Kidney (tissue), 14 donors: ENCODE results near the gene ACSF3. TPM values are rescaled to one million over a fixed set of nuclear protein-coding genes. Genes with fewer than 3 reads are reported as not detected.
A peak's percentile ranks its signal among the peaks of the same experiment; 100 is the strongest.

ENCODE experiments used
- DNase-seq, 5 donors: peaks; one replicate each; pipeline ENCODE4 v3.0.0-alpha.2; 2013 to 2020
- FAIRE-seq: peaks from 2 replicates; lab custom pipeline; 2012; peaks lifted over from hg19 to GRCh38; lab: Jason Lieb, UNC
- H3K27ac ChIP-seq, 2 donors: one replicate each; pipeline ENCODE4 v1.7.0; 2013; ENCODE audit warnings: low read depth in 2 of 2, low read length in 2 of 2, inconsistent platforms in 1 of 2
- H3K27me3 ChIP-seq: one replicate; pipeline ENCODE4 v1.7.1; 2013; ENCODE audit warnings: low read length, inconsistent platforms; ENCODE audit not compliant: control insufficient read depth, insufficient read depth
- H3K36me3 ChIP-seq, 3 donors: one replicate each; pipeline versions ENCODE4 v1.7.0 to v1.7.1; 2013; ENCODE audit warnings: low read length in 3 of 3, control low read depth in 1 of 3, inconsistent platforms in 1 of 3; ENCODE audit not compliant: insufficient read depth in 3 of 3, control insufficient read depth in 2 of 3
- H3K4me1 ChIP-seq, 3 donors: one replicate each; pipeline versions ENCODE4 v1.7.0 to v1.7.1; 2013; ENCODE audit warnings: low read length in 3 of 3, inconsistent platforms in 1 of 3, low read depth in 1 of 3; ENCODE audit not compliant: control insufficient read depth in 2 of 3, insufficient read depth in 2 of 3
- H3K4me3 ChIP-seq, 3 donors: one replicate each; pipeline versions ENCODE4 v1.7.0 to v1.8.1; 2013; ENCODE audit warnings: low read length in 3 of 3, control low read depth in 1 of 3, inconsistent platforms in 1 of 3
- H3K9ac ChIP-seq, 3 donors: one replicate each; pipeline versions ENCODE4 v1.7.0 to v1.7.1; 2013; ENCODE audit warnings: low read length in 3 of 3, control low read depth in 1 of 3, inconsistent platforms in 1 of 3
- H3K9me3 ChIP-seq, 3 donors: one replicate each; pipeline versions ENCODE4 v1.7.0 to v1.7.1; 2013; ENCODE audit warnings: low read length in 3 of 3, control low read depth in 1 of 3, inconsistent platforms in 1 of 3; ENCODE audit not compliant: control insufficient read depth in 2 of 3, insufficient read depth in 1 of 3
- CTCF ChIP-seq: IDR thresholded peaks from 3 replicates; pipeline ENCODE4 v1.5.1; 2012; ENCODE audit warnings: mild to moderate bottlenecking, moderate library complexity, borderline replicate concordance; ENCODE audit not compliant: insufficient read depth; ENCODE audit errors: extremely low read depth
- intact Hi-C: fragments of 100-400 bp; cut with DNase I; formaldehyde crosslinking; loops from one replicate; pipeline ENCODE4 v1.11.1; 2022
- polyA plus RNA-seq: library from polyadenylated mRNA; stranded (reverse); fragments of 350-450 nt; fragmentation: Illumina TruSeq; extraction: RNeasy Lipid Tissue Mini Kit (QIAGEN cat#74804); gene quantifications from one replicate; pipeline ENCODE4 v1.2.3, GENCODE V29; 2014; ENCODE audit warnings: low read depth, low replicate concordance; ENCODE audit not compliant: insufficient read depth
- total RNA-seq: library from RNA; stranded (reverse); fragmentation: NEBNext Ultra II Directional; extraction: Animal tissue kit (Norgen Biotek cat#: 25700); gene quantifications from one replicate; pipeline ENCODE4 v1.2.1, GENCODE V29; 2021
- donor health status: control.
- donor health status: control.
- donor health status: control.
- donor health status: control.
- donor health status: control.
- donor health status: DM: yes; HTN: yes; CAD: no.
- donor health status: Normal renal cell carcinoma (clear cell type).

ACSF3 gene
- total and polyA plus RNA-seq, 2 donors from 2014 or later, result 33.2 to 39.0 TPM

- Histone ChIP-seq H3K4me1 (no peaks in the 10 kb centered on the region), H3K9ac (no peak overlapping the region), H3K36me3 (no peaks in the 10 kb centered on the region), H3K27ac (no peak overlapping the region), H3K4me3 (no peak overlapping the region), H3K9me3 (no peaks in the 10 kb centered on the region), H3K27me3 (no peaks in the 10 kb centered on the region)
- TF ChIP-seq CTCF, result no peak
- intact Hi-C loops, result no loop called here
- FAIRE-seq (no peak), DNase-seq (peak in 1 of 5 donors; percentile 67)
These were observed 42.0 kb upstream of the ACSF3 start for GRCh38 chr16:89051521-89052166.

GRCh38 chr16:89052191-89052889 lies 41.3 kb upstream of the ACSF3 start:
- peak in 1 of 5 donors; percentile 71 for DNase-seq
- TF ChIP-seq CTCF, result no peak
- Histone ChIP-seq H3K36me3 (no peaks in the 10 kb centered on the region), H3K27me3 (no peaks in the 10 kb centered on the region), H3K4me1 (no peaks in the 10 kb centered on the region), H3K4me3 (no peak overlapping the region), H3K9me3 (no peaks in the 10 kb centered on the region), H3K9ac (no peak overlapping the region), H3K27ac (no peak overlapping the region)
- intact Hi-C loops, result no loop called here
- no peak for FAIRE-seq

- intact Hi-C loops, result no loop called here
- no peaks in the 10 kb centered on the region for H3K36me3 ChIP-seq
- H3K4me3 ChIP-seq, result no peak overlapping the region
- no peaks in the 10 kb centered on the region for H3K27me3 ChIP-seq
- H3K27ac ChIP-seq, result no peak overlapping the region
- FAIRE-seq, result no peak
- no peak for TF ChIP-seq CTCF
- H3K4me1 ChIP-seq, result no peaks in the 10 kb centered on the region
- H3K9ac ChIP-seq, result no peak overlapping the region
- DNase-seq, result peak in 1 of 5 donors; percentile 81
- no peaks in the 10 kb centered on the region for H3K9me3 ChIP-seq
These were observed 40.5 kb upstream of the ACSF3 start for GRCh38 chr16:89052890-89053724.
